HepG2 (cell line): Measurements from ENCODE around the gene CRK.

Source experiments
- ARID3A ChIP-seq: IDR thresholded peaks from 2 replicates; pipeline ENCODE4 v1.6.1; 2012; ENCODE audit warnings: low read depth, low read length, improper control_type of control experiment
- MLXIP ChIP-seq: sonication (generic); formaldehyde crosslinking; IDR thresholded peaks from 2 replicates; pipeline ENCODE4 v1.9.0; 2021; ENCODE audit warnings: missing genetic modification reagents, borderline replicate concordance
- POLR2A ChIP-seq, 2 experiments: IDR thresholded peaks; 2 replicates each; pipeline ENCODE4 v1.6.1; 2011; ENCODE audit warnings: low read depth in 2 of 2, low read length in 2 of 2, mild to moderate bottlenecking in 1 of 2, moderate library complexity in 1 of 2; ENCODE audit not compliant: insufficient read depth in 1 of 2
- POLR2AphosphoS5 ChIP-seq: IDR thresholded peaks from 2 replicates; pipeline ENCODE4 v1.6.1; 2012; ENCODE audit warnings: low read depth, low read length
- ZBTB33 ChIP-seq: sonication (generic); formaldehyde crosslinking; IDR thresholded peaks from 2 replicates; pipeline ENCODE4 v1.4.0; 2020; ENCODE audit warnings: missing genetic modification reagents
- ZNF564 ChIP-seq: sonication (generic); formaldehyde crosslinking; IDR thresholded peaks from 2 replicates; pipeline ENCODE4 v1.8.1; 2023; ENCODE audit warnings: mild to moderate bottlenecking, missing genetic modification reagents

- TF ChIP-seq ZBTB33 (CRISPR knock-in tag) (no peak), ARID3A (no peak), MLXIP (CRISPR knock-in tag) (no peak), ZNF564 (CRISPR knock-in tag) (no peak), POLR2AphosphoS5 (no peak), POLR2A (IDR thresholded peaks at IDR 0.05; ENCODE audit: insufficient read depth in 1 of 2, low read depth in 2 of 2, low read length in 2 of 2) (no peak)
Observed at GRCh38 chr17:1398931-1399678, 56.9 kb downstream of the CRK start.
